OCI-LY3 (cell line): Measurements from ENCODE around the gene LMTK2.
"Not testable (repeated sequence)": the region's sequence is repeated elsewhere in the genome, so short reads cannot be mapped to it uniquely, and the experiment has no call there.

Experiments used
- H2AFZ ChIP-seq: fragments of 200-600, 300-600 bp; shearing (Covaris generic); 2 replicates; pipeline ENCODE4 v1.6.0; 2014; ENCODE audit warnings: antibody characterized with exemption, low read depth, low read length
- H3K27ac ChIP-seq: fragments of 200-600, 300-600 bp; sonication (generic); 2 replicates; pipeline ENCODE4 v1.5.1; 2014; ENCODE audit warnings: mild to moderate bottlenecking, low read length, moderate library complexity, mixed read lengths
- H3K27me3 ChIP-seq: fragments of 200-600, 300-600 bp; sonication (generic); 2 replicates; pipeline ENCODE4 v1.6.1; 2014; ENCODE audit warnings: low read depth, low read length, mixed read lengths
- H3K36me3 ChIP-seq: fragments of 200-600, 300-600 bp; sonication (generic); replicated peaks from 2 replicates; pipeline ENCODE3; 2014; ENCODE audit warnings: low read depth, low read length, mixed read lengths
- H3K4me1 ChIP-seq: fragments of 300-600, 200-600 bp; sonication (generic); 2 replicates; pipeline ENCODE4 v1.6.1; 2014; ENCODE audit warnings: low read length, mixed read lengths
- H3K4me2 ChIP-seq: fragments of 200-600, 300-600 bp; sonication (generic); 2 replicates; pipeline ENCODE4 v1.6.1; 2014; ENCODE audit warnings: low read length, mixed read lengths
- H3K4me3 ChIP-seq: fragments of 300-600, 200-600 bp; sonication (generic); 2 replicates; pipeline ENCODE4 v1.5.1; 2014; ENCODE audit warnings: antibody characterized with exemption, mild to moderate bottlenecking, low read length, moderate library complexity
- H3K79me2 ChIP-seq: fragments of 300-600, 200-600 bp; shearing (Covaris generic); 2 replicates; pipeline ENCODE4 v1.6.1; 2014; ENCODE audit warnings: mild to moderate bottlenecking, low read length, mixed read lengths
- H3K9ac ChIP-seq: fragments of 300-600, 200-600 bp; shearing (Covaris generic); 2 replicates; pipeline ENCODE4 v1.6.0; 2014; ENCODE audit warnings: mild to moderate bottlenecking, low read length, moderate library complexity
- H3K9me3 ChIP-seq: fragments of 200-600, 300-600 bp; shearing (Covaris generic); 2 replicates; pipeline ENCODE4 v1.6.1; 2014; ENCODE audit warnings: low read length, mixed read lengths; ENCODE audit not compliant: insufficient read depth
- H4K20me1 ChIP-seq: fragments of 200-600, 300-600 bp; sonication (generic); 2 replicates; pipeline ENCODE4 v1.6.1; 2016; ENCODE audit warnings: low read length, mixed read lengths; ENCODE audit not compliant: insufficient read depth
- CTCF ChIP-seq: fragments of 200-600, 300-600 bp; sonication (generic); IDR thresholded peaks from 2 replicates; pipeline ENCODE4 v1.5.1; 2014; ENCODE audit warnings: antibody characterized with exemption, low read length, low read depth
- EZH2phosphoT487 ChIP-seq: fragments of 200-600 bp; shearing (Covaris generic); IDR thresholded peaks from 2 replicates; pipeline ENCODE4 v1.6.1; 2018; ENCODE audit warnings: antibody characterized with exemption, mixed run types, low read depth

LMTK2 gene

GRCh38 chr7:98119256-98119918, 12.7 kb downstream of the LMTK2 start:
- Histone ChIP-seq H3K36me3 (no peaks in the 10 kb centered on the region), H3K9me3 (no peaks in the 10 kb centered on the region), H4K20me1 (peaks cover 62% of the 10 kb centered on the region), H3K79me2 (no peaks in the 10 kb centered on the region), H3K4me1 (no peaks in the 10 kb centered on the region), H3K27ac (no peak overlapping the region), H2AFZ (no peak overlapping the region), H3K27me3 (no peaks in the 10 kb centered on the region), H3K4me3 (no peak overlapping the region), H3K9ac (no peak overlapping the region), H3K4me2 (no peak overlapping the region)
- TF ChIP-seq CTCF (no peak), EZH2phosphoT487 (no peak)

DNA sequence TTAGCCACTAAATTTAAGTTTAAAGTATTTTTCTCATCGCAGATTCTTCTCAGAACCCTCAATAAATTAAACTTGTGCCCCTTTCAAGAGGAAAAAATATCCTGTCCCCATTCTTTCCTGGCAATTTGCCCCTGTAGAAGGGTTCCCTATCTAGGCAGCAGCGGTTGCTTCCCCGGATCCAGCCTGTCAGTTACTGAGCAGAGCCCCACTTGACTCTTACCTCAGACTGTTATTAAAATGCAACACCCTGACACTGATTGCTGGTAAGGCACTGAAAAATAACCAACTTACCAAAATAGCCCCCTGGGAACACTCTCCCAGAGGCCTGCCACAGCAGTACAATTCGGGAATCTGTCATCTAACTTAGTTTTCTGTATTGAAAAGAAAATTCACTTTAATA, 13.9 kb downstream of the LMTK2 start:
- Histone ChIP-seq H3K4me1 (no peaks in the 10 kb centered on the region), H3K36me3 (no peaks in the 10 kb centered on the region), H3K27me3 (no peaks in the 10 kb centered on the region; the same call in 1 of the 2 replicates), H3K4me2 (no peak overlapping the region), H3K79me2 (no peaks in the 10 kb centered on the region), H3K4me3 (no peak overlapping the region), H3K27ac (no peak overlapping the region), H3K9me3 (no peaks in the 10 kb centered on the region), H3K9ac (no peak overlapping the region), H4K20me1 (peaks cover 67% of the 10 kb centered on the region), H2AFZ (no peak overlapping the region)
- TF ChIP-seq CTCF (no peak), EZH2phosphoT487 (no peak)

DNA sequence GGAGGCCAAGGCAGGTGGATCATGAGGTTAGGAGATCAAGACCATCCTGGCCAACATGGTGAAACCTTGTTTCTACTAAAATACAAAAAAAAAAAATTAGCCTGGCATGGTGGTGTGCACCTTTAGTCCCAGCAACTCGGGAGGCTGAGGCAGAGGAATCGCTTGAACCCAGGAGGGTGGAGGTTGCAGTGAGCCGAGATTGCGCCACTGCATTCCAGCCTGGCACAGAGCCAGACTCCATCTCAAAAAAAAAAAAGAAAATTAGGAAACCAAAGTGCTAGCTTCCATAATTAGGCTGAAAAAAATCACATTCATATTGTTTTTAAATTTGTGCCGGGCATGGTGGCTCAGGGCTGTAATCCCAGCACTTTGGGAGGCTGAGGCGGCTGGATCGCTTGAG, 14.7 kb downstream of the LMTK2 start:
- H3K79me2 ChIP-seq, H3K9me3 ChIP-seq, H3K36me3 ChIP-seq, H3K4me2 ChIP-seq, H3K9ac ChIP-seq, H3K4me3 ChIP-seq, H3K27ac ChIP-seq, H3K4me1 ChIP-seq, H2AFZ ChIP-seq, H3K27me3 ChIP-seq: not testable (repeated sequence)
- peaks cover 76% of the 10 kb centered on the region for H4K20me1 ChIP-seq

DNA sequence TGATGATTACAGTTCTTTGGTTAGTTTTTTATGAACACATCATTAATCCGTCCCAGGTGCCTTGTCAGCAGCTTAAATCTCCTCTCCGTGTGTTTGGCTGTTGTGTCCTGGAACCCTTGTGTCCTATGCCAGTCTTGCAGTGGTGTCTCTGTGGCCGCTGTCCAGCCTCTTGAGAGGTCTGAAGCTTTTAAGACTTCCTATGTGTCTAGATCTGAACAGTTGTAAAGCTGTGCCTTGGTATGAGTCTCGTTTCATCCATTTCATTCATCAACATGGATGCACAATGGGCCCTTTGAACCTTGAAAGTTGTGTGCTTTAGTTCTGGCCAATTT, 16.7 kb downstream of the LMTK2 start:
- Histone ChIP-seq H3K4me3 (no peak overlapping the region), H2AFZ (no peak overlapping the region), H4K20me1 (peaks cover 78% of the 10 kb centered on the region), H3K4me1 (no peaks in the 10 kb centered on the region), H3K4me2 (no peak overlapping the region), H3K27me3 (peaks cover 10% of the 10 kb centered on the region; the same call in 1 of the 2 replicates), H3K27ac (no peak overlapping the region), H3K79me2 (no peaks in the 10 kb centered on the region), H3K9ac (no peak overlapping the region), H3K9me3 (no peaks in the 10 kb centered on the region), H3K36me3 (no peaks in the 10 kb centered on the region)
- no peak for TF ChIP-seq CTCF
- TF ChIP-seq EZH2phosphoT487 = no peak

GRCh38 chr7:98125759-98126158, 19.1 kb downstream of the LMTK2 start:
- Histone ChIP-seq H3K4me2 (no peak overlapping the region), H3K79me2 (no peaks in the 10 kb centered on the region), H3K27ac (no peak overlapping the region), H3K27me3 (peaks cover 35% of the 10 kb centered on the region), H2AFZ (no peak overlapping the region), H3K4me3 (no peak overlapping the region), H3K9me3 (no peaks in the 10 kb centered on the region), H3K36me3 (no peaks in the 10 kb centered on the region), H3K4me1 (no peaks in the 10 kb centered on the region), H3K9ac (no peak overlapping the region), H4K20me1 (peaks cover 93% of the 10 kb centered on the region)
- TF ChIP-seq CTCF = no peak
